ENCODE data around the gene NFKB1. TPM values are rescaled to one million over a fixed set of nuclear protein-coding genes. Genes with fewer than 3 reads are reported as not detected.

Gene NFKB1
- total RNA-seq, 5 donors from 2014 or later (not counting 1 experiment from before 2014, with no cell fraction given) = 83.0 to 185 (median 92.1) TPM

DNA sequence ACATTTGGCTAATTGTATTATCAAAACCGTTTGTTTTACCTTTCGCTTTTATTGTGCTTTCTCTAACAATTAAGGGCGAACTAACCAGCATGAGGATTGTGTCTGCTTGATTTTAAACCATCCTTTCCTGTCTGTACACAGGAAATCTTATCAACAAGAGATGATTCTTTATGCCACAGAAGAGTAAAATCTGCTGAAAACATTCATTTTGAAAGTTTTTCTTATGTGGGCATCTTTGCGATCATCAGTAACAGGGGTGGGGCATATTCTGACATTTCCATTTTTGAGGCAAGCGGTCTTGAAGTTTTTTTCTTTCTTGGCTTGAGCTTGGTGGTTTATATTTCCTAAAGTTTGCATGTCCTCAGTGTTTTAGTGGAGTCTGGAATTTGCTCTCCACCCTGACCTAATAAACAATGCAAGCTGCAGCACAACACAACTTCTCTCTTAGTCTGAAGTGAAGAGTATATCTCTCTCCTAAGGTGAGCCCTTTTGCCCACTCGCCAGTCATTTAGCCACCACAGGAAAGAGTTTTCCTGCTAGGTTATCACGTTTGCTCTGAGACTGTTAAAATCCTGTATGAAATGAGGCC is 26.6 kb downstream of the NFKB1 start:
- peaks cover 13 to 20% of the 10 kb centered on the region in 2 experiments for H3K4me1 ChIP-seq (ENCODE audit: control insufficient read depth in 1 of 2, extremely low read depth in 1 of 2, insufficient read depth in 2 of 2, low read length in 2 of 2)
- peak overlapping the region in 1 of 2 donors; percentile 2 for H3K4me3 ChIP-seq (ENCODE audit: control insufficient read depth in 1 of 2, extremely low read depth in 1 of 2, low read length in 1 of 2)
- H3K36me3 ChIP-seq (ENCODE audit: control insufficient read depth in 2 of 2, extremely low read depth in 1 of 2, insufficient read depth in 1 of 2, low read length in 1 of 2) = peaks cover 0 to 6% of the 10 kb centered on the region in 2 donors
- H3K27ac ChIP-seq (ENCODE audit: low read length) = peak overlapping the region; percentile 54
- Mint-ChIP-seq H3K4me3 (peak overlapping the region; percentile 59 to 72 (median 61)), H3K4me1 (peaks cover 82 to 86% (median 85%) of the 10 kb centered on the region in 3 donors), H3K36me3 (peaks cover 34% of the 10 kb centered on the region), H3K27me3 (no peaks in the 10 kb centered on the region), H3K9me3 (no peaks in the 10 kb centered on the region), H3K27ac (peak overlapping the region; percentile 95 to 96)
- ATAC-seq (replicated peaks in 1 of 4) (peak; percentile 34 to 82 (median 72)), DNase-seq (peak in 2 of 35 experiments; percentile 2 to 26)
- WGBS (ENCODE audit: insufficient coverage) = 8% methylated on average over 2 of the region's 7 CpGs
- ChIA-PET CTCF (interaction anchor here in 1 of 2 donors (1.1 to 1.4 kb wide), 3 partner anchors 9 to 29 kb away, joined by 4 to 5 read pairs (median 4); no protein-coding TSS in a partner anchor), POLR2A (interaction anchor here (0.5 to 3.7 kb wide), 10 partner anchors 8 to 293 kb away, joined by 3 to 15 read pairs (median 7); no protein-coding TSS in a partner anchor)
- H3K27me3 ChIP-seq (replicated peaks in 1 of 2; ENCODE audit: control insufficient read depth in 2 of 2, extremely low read depth in 1 of 2, insufficient read depth in 2 of 2, low read length in 1 of 2) = no peaks in the 10 kb centered on the region
- H3K9me3 ChIP-seq = no peaks in the 10 kb centered on the region

DNA sequence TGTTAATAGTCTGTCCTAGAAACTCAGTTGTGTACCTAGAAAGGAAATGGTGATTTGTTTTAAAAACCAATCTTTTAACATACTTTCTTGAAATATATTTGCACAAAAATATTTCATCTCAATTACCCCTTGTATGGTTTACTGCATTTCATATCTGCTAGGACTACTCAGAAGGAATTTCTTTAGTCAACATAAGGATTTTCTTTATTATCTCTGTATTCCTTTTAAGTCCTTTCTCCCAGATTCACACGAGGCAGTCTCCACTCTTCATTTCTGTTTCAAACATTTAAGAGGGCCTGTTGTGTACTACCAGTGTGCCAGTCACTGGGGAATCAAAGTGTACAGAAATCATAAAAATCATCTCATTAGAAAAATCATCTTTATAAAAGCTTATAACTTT is 28.8 kb downstream of the NFKB1 start:
- ChIA-PET CTCF (interaction anchor here in 1 of 2 donors (1.4 to 1.5 kb wide), 2 partner anchors 10 to 30 kb away, joined by 3 to 6 read pairs; no protein-coding TSS in a partner anchor), POLR2A (interaction anchor here (1.1 to 3.7 kb wide), 4 partner anchors 8 to 16 kb away, joined by 3 to 14 read pairs (median 7); no protein-coding TSS in a partner anchor)
- no CpG with 5 or more reads among the region's 1 CpG for WGBS (ENCODE audit: insufficient coverage)
- peaks cover 50% of the 10 kb centered on the region for H3K36me3 Mint-ChIP-seq
- H3K27ac Mint-ChIP-seq = peak overlapping the region; percentile 57 to 62
- no peaks in the 10 kb centered on the region for H3K27me3 Mint-ChIP-seq
- H3K9me3 Mint-ChIP-seq = no peaks in the 10 kb centered on the region
- Histone ChIP-seq H3K9me3 (no peaks in the 10 kb centered on the region), H3K27me3 (replicated peaks in 1 of 2; ENCODE audit: control insufficient read depth in 2 of 2, extremely low read depth in 1 of 2, insufficient read depth in 2 of 2, low read length in 1 of 2) (no peaks in the 10 kb centered on the region), H3K36me3 (ENCODE audit: control insufficient read depth in 2 of 2, extremely low read depth in 1 of 2, insufficient read depth in 1 of 2, low read length in 1 of 2) (peaks cover 0 to 14% of the 10 kb centered on the region in 2 donors), H3K27ac (ENCODE audit: low read length) (no peak overlapping the region), H3K4me3 (ENCODE audit: control insufficient read depth in 1 of 2, extremely low read depth in 1 of 2, low read length in 1 of 2) (no peak overlapping the region), H3K4me1 (ENCODE audit: control insufficient read depth in 1 of 2, extremely low read depth in 1 of 2, insufficient read depth in 2 of 2, low read length in 2 of 2) (peaks cover 7 to 20% of the 10 kb centered on the region in 2 experiments)
- H3K4me1 Mint-ChIP-seq = peaks cover 85 to 93% (median 86%) of the 10 kb centered on the region in 3 donors
- no peak for DNase-seq
- ATAC-seq (replicated peaks in 1 of 4) = no peak
- peak overlapping the region in 1 of 3 donors; percentile 16 for H3K4me3 Mint-ChIP-seq

DNA sequence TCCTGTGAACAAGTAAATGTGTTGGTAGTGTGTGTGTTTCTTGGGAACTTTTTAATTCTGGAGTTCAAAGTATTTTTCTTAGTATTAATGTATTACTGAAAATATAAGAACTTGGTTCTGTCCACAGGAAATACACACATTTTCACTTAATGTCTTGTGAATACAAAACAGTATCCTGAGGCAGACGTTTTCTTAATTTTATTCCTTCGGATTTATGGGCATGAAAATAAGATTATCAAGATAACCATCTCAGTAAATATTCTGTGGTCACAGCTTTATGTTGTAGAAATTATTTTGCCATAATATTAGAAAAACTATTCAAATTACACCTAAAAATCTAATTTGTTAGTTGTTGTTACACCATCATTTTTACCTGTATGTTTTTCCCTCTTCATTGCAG is 29.8 kb downstream of the NFKB1 start:
- no peak overlapping the region for H3K27ac ChIP-seq (ENCODE audit: low read length)
- no peaks in the 10 kb centered on the region for H3K27me3 Mint-ChIP-seq
- no CpG with 5 or more reads among the region's 2 CpGs for WGBS (ENCODE audit: insufficient coverage)
- peaks cover 0 to 14% of the 10 kb centered on the region in 2 donors for H3K36me3 ChIP-seq (ENCODE audit: control insufficient read depth in 2 of 2, extremely low read depth in 1 of 2, insufficient read depth in 1 of 2, low read length in 1 of 2)
- no peak for ATAC-seq (replicated peaks in 1 of 4)
- peaks cover 43% of the 10 kb centered on the region for H3K36me3 Mint-ChIP-seq
- peak overlapping the region; percentile 57 to 62 for H3K27ac Mint-ChIP-seq
- no peak overlapping the region for H3K4me3 Mint-ChIP-seq
- DNase-seq = no peak
- H3K9me3 ChIP-seq = no peaks in the 10 kb centered on the region
- peaks cover 7 to 20% of the 10 kb centered on the region in 2 experiments for H3K4me1 ChIP-seq (ENCODE audit: control insufficient read depth in 1 of 2, extremely low read depth in 1 of 2, insufficient read depth in 2 of 2, low read length in 2 of 2)
- H3K27me3 ChIP-seq (replicated peaks in 1 of 2; ENCODE audit: control insufficient read depth in 2 of 2, extremely low read depth in 1 of 2, insufficient read depth in 2 of 2, low read length in 1 of 2) = no peaks in the 10 kb centered on the region
- peaks cover 86 to 91% (median 86%) of the 10 kb centered on the region in 3 donors for H3K4me1 Mint-ChIP-seq
- CTCF ChIA-PET = no interaction called here
- no peaks in the 10 kb centered on the region for H3K9me3 Mint-ChIP-seq
- POLR2A ChIA-PET = interaction anchor here (0.6 to 1.1 kb wide), 2 partner anchors 15 to 54 kb away, joined by 3 read pairs; no protein-coding TSS in a partner anchor
- no peak overlapping the region for H3K4me3 ChIP-seq (ENCODE audit: control insufficient read depth in 1 of 2, extremely low read depth in 1 of 2, low read length in 1 of 2)

DNA sequence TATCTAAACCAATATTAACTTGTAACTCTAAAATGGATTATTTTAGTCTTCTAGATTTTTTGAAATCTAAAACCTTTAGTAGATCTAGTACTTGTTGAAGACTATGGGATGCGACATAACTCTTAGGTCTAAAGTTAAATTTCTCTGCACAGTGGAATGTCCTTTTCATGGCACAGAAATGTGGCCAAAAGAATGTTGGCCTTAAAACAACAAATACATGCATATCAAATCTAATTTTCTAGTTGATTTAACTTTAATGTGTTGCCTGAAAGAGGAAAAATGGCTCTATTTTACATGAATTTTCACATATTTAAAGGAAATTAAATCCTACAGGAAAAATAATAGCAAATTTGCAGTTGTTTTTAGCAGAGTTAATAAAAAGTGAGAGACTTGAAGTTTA is 30.3 kb downstream of the NFKB1 start:
- no peaks in the 10 kb centered on the region for H3K9me3 ChIP-seq
- no peak for DNase-seq
- H3K4me1 ChIP-seq (ENCODE audit: control insufficient read depth in 1 of 2, extremely low read depth in 1 of 2, insufficient read depth in 2 of 2, low read length in 2 of 2) = peaks cover 7 to 20% of the 10 kb centered on the region in 2 experiments
- WGBS (ENCODE audit: insufficient coverage) = no CpG with 5 or more reads among the region's 1 CpG
- peaks cover 41% of the 10 kb centered on the region for H3K36me3 Mint-ChIP-seq
- CTCF ChIA-PET = no interaction called here
- ATAC-seq (replicated peaks in 1 of 4) = no peak
- H3K4me1 Mint-ChIP-seq = peaks cover 86% of the 10 kb centered on the region in 3 donors
- POLR2A ChIA-PET = no interaction called here
- no peak overlapping the region for H3K4me3 ChIP-seq (ENCODE audit: control insufficient read depth in 1 of 2, extremely low read depth in 1 of 2, low read length in 1 of 2)
- H3K4me3 Mint-ChIP-seq = no peak overlapping the region
- H3K9me3 Mint-ChIP-seq = no peaks in the 10 kb centered on the region
- no peak overlapping the region for H3K27ac Mint-ChIP-seq
- peaks cover 0 to 14% of the 10 kb centered on the region in 2 donors for H3K36me3 ChIP-seq (ENCODE audit: control insufficient read depth in 2 of 2, extremely low read depth in 1 of 2, insufficient read depth in 1 of 2, low read length in 1 of 2)
- no peaks in the 10 kb centered on the region for H3K27me3 ChIP-seq (replicated peaks in 1 of 2; ENCODE audit: control insufficient read depth in 2 of 2, extremely low read depth in 1 of 2, insufficient read depth in 2 of 2, low read length in 1 of 2)
- H3K27ac ChIP-seq (ENCODE audit: low read length) = no peak overlapping the region
- H3K27me3 Mint-ChIP-seq = no peaks in the 10 kb centered on the region

DNA sequence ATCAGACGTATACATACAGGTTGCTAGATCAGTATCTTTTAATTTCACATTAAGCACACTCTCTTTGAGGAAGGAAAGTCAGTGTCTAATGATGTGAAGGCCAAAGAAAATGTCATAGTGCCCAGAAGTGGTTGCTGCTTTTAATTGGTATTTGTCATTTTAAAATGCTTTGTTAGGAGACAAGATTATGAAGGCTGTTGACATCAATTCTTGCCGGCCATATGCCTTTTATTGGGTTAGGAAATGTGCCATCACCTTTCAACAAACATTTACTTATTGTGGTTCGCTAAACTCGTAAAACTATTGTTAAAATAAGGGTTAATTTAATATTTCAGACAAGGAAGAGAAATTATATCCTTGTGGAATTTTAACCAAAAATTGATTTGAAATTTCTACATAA is 32.2 kb downstream of the NFKB1 start:
- Histone ChIP-seq H3K36me3 (ENCODE audit: control insufficient read depth in 2 of 2, extremely low read depth in 1 of 2, insufficient read depth in 1 of 2, low read length in 1 of 2) (peaks cover 2 to 22% of the 10 kb centered on the region in 2 donors), H3K9me3 (no peaks in the 10 kb centered on the region), H3K27ac (ENCODE audit: low read length) (no peak overlapping the region), H3K4me3 (ENCODE audit: control insufficient read depth in 1 of 2, extremely low read depth in 1 of 2, low read length in 1 of 2) (no peak overlapping the region), H3K4me1 (ENCODE audit: control insufficient read depth in 1 of 2, extremely low read depth in 1 of 2, insufficient read depth in 2 of 2, low read length in 2 of 2) (peaks cover 3 to 12% of the 10 kb centered on the region in 2 experiments), H3K27me3 (replicated peaks in 1 of 2; ENCODE audit: control insufficient read depth in 2 of 2, extremely low read depth in 1 of 2, insufficient read depth in 2 of 2, low read length in 1 of 2) (no peaks in the 10 kb centered on the region)
- Mint-ChIP-seq H3K4me1 (peaks cover 67 to 70% (median 69%) of the 10 kb centered on the region in 3 donors), H3K27me3 (no peaks in the 10 kb centered on the region), H3K4me3 (peak overlapping the region in 1 of 3 donors; percentile 25), H3K9me3 (no peaks in the 10 kb centered on the region), H3K36me3 (peaks cover 41% of the 10 kb centered on the region), H3K27ac (peak overlapping the region in 1 of 2 donors; percentile 14)
- DNase-seq (no peak), ATAC-seq (replicated peaks in 1 of 4) (no peak)
- no CpG with 5 or more reads among the region's 4 CpGs for WGBS (ENCODE audit: insufficient coverage)
- CTCF ChIA-PET = interaction anchor here in 1 of 2 donors (1.1 kb wide), 1 partner anchor 9 kb away, joined by 3 read pairs; no protein-coding TSS in a partner anchor
- POLR2A ChIA-PET = interaction anchor here in 1 of 2 donors (0.7 kb wide), 1 partner anchor 14 kb away, joined by 3 read pairs; no protein-coding TSS in a partner anchor

DNA sequence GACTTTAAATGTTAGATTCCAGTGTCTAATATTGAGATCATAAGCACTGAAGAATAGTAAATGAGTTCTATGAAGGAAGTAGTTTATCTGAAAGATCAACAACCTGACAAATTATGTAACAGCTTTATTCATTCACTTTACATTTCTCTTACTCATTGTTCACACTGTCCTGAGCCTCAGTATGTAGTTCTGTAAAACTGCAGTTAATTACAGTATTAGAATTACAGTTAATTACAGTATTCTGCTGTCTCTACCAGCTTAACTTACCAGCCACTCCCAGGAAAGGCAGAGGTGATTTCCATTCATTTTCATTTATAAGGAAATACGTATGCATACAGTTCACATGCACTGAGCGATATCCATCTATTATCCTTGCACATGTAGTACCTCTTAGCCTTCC is 32.7 kb downstream of the NFKB1 start:
- H3K36me3 Mint-ChIP-seq = peaks cover 39% of the 10 kb centered on the region
- H3K9me3 Mint-ChIP-seq = no peaks in the 10 kb centered on the region
- WGBS (ENCODE audit: insufficient coverage) = no CpG with 5 or more reads among the region's 2 CpGs
- Histone ChIP-seq H3K27ac (ENCODE audit: low read length) (no peak overlapping the region), H3K9me3 (no peaks in the 10 kb centered on the region), H3K36me3 (ENCODE audit: control insufficient read depth in 2 of 2, extremely low read depth in 1 of 2, insufficient read depth in 1 of 2, low read length in 1 of 2) (peaks cover 2 to 23% of the 10 kb centered on the region in 2 donors), H3K27me3 (replicated peaks in 1 of 2; ENCODE audit: control insufficient read depth in 2 of 2, extremely low read depth in 1 of 2, insufficient read depth in 2 of 2, low read length in 1 of 2) (no peaks in the 10 kb centered on the region), H3K4me3 (ENCODE audit: control insufficient read depth in 1 of 2, extremely low read depth in 1 of 2, low read length in 1 of 2) (no peak overlapping the region), H3K4me1 (ENCODE audit: control insufficient read depth in 1 of 2, extremely low read depth in 1 of 2, insufficient read depth in 2 of 2, low read length in 2 of 2) (peaks cover 0 to 6% of the 10 kb centered on the region in 2 experiments)
- no peaks in the 10 kb centered on the region for H3K27me3 Mint-ChIP-seq
- H3K4me1 Mint-ChIP-seq = peaks cover 62 to 64% (median 64%) of the 10 kb centered on the region in 3 donors
- CTCF ChIA-PET = interaction anchor here (1.0 to 1.2 kb wide), 3 partner anchors 9 to 34 kb away, joined by 3 read pairs; no protein-coding TSS in a partner anchor
- peak overlapping the region in 1 of 2 donors; percentile 28 for H3K27ac Mint-ChIP-seq
- POLR2A ChIA-PET = interaction anchor here (0.7 to 1.0 kb wide), 2 partner anchors 14 to 15 kb away, joined by 3 to 4 read pairs; no protein-coding TSS in a partner anchor
- ATAC-seq (replicated peaks in 1 of 4) (peak in 1 of 4 experiments; percentile 6), DNase-seq (no peak)
- H3K4me3 Mint-ChIP-seq = peak overlapping the region in 1 of 3 donors; percentile 25

Measured in T-cell (primary cell).